ENCODE results near the gene SRSF4.
"Not testable (repeated sequence)": the region's sequence is repeated elsewhere in the genome, so short reads cannot be mapped to it uniquely, and the experiment has no call there.

SRSF4 gene

DNA sequence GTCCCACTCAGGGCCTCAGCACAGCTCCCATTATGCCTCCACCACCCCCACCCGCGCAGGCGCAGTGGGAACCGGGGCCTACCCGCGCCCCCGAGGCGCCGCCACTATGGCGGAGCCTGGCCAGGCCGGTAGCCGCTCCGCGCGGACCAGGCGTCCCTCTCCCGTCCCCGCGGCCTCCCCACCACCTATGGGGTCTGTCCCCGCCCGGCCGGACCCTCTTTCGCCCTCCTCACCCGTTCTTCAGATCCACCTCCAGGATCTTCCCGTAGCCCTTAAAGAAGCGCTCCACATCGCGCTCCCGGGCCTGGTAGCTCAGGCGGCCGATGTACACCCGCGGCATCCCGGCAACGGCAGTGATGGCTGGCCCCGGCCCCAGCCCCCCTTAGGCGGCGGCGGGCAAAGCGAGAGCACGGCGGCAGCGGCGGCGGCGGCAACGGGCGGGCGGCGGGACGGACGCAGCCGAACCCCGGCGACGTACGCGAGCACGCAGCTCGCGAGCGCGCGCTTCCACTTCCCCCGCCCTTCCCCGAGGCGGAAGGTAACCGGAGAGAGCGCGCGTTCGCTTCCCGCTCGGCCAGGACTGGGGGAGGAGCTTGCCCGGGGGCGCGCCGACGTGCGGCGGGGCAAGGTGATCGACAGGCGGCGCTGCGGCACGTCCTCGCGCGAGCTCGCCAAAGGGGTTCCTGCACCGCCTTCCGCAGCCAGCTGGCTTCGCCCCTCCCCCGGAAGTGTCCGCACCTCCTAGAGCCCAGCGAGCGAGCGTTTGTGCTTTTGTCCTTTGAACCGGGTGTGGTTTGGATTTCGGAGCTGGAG lies at the start of gene SRSF4:
Gene SRSF4, minus strand, starts transcription at position 488 of the 813 bp plus-strand sequence. Its CDS starts 148 bp downstream, at position 340.
- DNase-seq (ENCODE audit: low read depth), result peak; percentile 100

DNA sequence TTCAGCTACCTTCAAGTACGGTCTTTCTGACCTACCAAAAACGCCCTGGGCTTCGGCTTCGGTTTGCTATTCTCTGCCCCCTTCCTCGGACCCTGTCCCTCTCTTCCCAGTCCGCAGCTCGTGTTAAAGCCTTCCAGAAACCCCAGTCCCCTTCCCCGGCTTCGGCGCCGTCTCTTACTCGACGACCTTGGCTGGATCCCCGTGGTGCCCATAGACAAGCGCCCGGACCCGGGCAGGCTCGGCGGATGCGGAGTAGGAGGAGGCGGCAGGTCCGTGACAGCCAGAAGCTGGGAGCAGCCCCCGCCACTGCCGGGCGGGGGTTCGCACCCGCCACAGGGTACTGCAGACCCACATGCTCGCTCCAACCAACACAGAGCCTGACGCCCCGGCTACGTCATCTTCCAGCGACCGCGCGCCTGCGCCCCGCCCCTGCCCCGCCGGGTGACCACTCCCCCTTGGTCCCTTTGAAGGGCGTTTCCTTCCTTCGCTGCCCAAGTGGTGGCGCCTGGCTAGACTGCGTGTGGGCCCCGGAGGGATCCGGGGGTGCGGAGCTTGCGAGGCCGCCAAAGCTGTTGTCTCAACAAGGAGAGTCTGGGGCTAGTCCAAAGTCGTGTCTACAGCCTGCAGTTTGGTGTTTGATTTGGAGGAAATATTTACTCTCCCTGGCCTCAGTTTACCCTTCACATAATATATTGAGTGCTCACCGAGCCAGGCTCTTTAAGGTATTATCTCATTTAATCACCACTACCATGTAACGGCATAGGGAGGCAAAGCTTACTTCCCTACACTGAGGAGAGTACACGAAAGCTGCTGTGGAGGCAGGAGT lies 49.1 kb upstream of the SRSF4 start, which contains the start of gene MECR:
Gene MECR, minus strand, starts transcription at position 382 of the 826 bp plus-strand sequence. Its CDS starts 28 bp downstream, at position 354.
- peak; percentile 96 for DNase-seq (ENCODE audit: low read depth)

DNA sequence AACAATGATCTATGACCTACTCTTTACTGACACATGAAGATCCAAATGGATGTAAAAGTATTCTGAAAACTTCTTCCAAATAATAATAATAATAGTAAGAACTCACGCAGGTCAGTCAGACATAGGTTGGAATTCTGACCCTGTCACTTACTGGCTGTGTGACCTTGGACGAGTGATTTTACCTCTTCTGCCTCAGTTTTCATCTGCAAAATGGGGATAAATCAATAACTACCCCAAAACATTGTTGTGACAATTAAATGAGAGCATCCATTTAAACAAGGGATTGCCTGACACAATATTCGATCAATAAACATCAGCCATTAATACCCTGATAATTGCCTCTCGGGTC lies 48.5 kb upstream of the SRSF4 start:
- DNase-seq (ENCODE audit: low read depth), result no peak

DNA sequence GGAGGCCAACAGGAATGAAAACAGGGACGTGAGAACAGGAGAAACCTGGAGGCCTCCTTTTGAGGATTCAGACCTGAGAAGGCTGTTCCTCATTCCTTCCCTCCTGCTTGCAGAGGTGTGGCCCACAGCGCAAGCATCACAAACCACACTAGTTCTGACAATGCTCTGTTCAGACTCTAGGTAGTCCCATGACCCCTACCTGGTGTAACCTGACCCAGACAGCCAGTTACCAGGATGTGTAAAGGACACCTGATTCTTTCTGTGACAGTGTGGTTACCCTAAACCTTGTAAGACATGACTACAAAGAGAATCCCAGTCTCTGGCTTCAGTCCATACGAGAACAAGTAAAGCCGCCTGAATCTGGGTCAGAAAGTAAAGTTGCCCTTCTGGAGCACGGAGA lies 45.8 kb upstream of the SRSF4 start:
- no peak for DNase-seq (ENCODE audit: low read depth)

DNA sequence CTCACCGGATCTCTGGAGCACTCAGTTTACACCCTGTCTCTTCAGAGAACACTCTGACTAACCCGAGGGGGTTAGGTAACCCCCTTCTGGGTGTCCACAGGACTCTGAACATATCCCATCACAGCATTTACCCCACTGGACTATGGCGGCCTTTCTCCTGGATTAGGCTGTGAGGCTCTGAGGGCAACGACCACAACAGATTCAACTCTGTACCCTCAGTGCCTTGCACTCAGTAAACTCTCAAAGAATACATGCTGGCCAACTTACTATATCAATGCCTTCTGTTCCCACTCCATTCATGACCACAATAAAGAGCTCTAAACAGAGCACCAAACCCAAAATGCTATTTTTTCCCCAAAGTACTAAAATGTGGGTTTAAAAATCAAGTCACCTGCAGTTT lies 43.7 kb upstream of the SRSF4 start:
- no peak for DNase-seq (ENCODE audit: low read depth)

DNA sequence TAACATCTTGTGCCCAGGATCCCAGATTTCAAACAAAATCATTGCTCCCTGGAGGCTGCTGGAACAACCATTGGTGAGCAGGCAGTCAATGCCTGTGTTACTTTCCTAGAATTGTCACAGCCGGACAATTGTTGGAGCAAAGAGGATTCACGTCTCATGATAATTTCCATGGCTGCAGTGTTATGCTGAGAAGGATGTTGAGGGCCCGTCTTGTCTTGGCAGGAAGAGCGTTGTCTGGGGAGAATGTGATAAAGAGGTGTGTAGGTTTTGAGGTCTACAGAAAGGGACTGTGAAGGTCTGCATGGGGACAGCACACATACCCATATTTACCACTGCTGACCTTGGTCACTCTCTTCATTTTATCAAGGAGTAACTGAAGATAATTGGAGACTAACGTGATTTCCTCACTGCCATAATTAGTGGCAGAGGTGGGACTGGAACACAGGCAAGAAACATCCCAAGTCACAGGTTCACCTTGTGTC lies 42.7 kb upstream of the SRSF4 start:
- DNase-seq (ENCODE audit: low read depth), result no peak

DNA sequence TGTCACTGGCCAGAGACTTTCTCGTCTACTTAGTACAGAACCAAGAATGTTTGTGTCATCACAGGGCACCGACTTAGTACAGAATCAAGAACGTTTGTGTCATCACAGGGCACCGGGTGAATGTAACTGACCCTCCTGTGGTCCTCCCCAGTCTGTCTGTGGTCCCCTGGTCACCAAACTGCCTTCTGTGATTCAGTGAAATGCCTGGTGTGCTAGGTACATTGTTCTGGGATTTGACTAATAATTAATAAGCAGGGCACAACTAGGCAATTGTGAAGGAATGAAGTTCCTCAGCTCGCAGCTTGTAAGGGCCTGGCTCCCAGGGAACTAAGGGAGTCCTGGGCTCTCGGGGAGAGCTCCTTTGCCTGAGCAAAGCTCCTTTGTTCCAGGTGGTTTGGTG lies 41.8 kb upstream of the SRSF4 start:
- no peak for DNase-seq (ENCODE audit: low read depth)

DNA sequence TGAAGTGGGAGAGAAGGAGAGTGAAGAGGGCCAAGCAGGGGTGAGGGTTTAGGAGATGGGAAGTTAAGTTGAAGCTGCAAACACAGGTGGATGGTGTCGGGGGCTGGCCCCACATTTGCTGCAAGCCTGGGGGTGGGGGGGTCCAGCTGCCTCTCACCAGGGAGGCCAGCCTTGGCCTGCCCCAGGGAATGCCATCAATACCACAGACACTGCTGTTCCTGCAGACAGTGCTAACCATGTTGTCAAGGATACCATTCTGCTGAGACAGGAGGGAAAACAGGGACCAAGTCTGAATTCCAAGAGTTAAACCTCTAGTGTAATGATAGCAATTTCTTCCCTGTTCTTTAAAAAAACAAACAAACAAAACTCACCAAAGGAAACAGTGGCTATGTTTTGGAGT lies 41.0 kb upstream of the SRSF4 start:
- no peak for DNase-seq (ENCODE audit: low read depth)

DNA sequence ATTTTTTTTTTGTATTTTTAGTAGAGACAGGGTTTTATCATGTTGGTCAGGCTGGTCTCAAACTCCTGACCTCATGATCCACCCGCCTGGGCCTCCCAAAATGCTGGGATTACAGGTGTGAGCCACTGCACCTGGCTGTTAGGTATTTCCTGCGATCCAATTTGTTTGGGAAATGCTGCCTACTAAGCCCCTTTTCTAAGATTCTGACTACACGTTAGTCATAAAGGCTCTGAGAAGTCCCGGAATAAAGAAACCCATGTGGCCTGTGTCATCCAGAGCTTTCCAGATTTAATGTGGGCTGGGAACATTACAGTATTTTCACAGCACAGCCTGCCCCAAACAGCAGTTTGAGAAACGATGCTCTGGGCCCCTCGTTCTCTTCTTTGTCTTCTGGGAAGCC lies 40.6 kb upstream of the SRSF4 start:
- DNase-seq (ENCODE audit: low read depth), result not testable (repeated sequence)

DNA sequence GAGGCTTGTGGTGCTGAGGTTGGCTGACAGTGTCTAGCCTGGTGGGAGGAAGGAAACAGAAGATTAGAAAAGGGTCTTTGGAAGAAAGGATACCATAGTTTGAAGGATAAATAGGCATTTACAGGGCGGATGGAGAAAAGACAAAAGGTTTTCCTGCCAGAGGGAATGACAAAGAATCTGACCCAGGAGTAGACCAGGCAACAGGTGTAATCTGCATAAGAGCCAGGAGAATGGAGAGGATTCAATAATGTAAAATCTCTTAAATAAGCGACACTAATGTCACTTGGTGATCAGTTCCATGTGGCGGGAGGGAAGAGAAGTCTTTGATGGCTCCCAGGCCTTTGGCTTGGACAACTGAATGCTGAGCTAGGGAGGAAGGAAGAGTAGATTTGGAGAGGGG lies 39.6 kb upstream of the SRSF4 start:
- DNase-seq (ENCODE audit: low read depth), result no peak

DNA sequence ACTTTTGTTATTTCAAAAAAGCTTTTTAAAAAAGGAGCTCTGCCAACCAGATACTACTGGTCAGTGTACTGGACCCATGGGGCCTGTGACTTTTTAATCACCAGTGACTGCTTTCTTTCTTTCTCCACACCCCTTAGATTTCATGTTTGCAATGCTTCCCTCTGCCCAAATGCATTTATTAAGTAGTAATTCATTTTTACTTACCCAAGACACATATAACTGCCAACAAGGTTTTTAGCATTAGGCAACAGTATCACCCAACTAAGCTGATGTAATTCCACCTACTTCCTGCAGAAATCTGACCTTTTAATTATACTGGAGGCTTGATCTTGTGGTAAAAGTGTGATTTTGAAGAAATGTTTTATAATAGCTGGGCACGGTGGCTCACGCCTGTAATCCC lies 36.5 kb upstream of the SRSF4 start:
- DNase-seq (ENCODE audit: low read depth), result no peak

DNA sequence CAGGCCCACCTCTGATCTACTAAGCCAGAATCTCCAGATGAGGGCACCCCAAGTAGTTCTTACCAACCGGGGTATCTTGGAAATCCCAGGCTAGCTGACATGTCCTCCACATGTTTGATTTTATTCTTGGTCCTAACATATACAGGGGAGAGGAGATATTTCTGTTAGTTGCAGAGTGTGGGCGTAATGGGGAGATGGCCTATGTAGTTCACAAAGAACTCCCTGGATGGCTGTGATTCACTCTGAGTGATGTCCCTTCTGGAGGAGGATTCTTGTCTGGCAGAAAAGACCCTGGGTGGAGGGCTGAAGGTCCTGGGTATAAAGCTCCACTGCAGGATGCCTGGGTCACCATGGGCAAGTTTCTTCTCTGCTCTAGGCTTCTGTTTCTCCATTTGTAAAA lies 35.9 kb upstream of the SRSF4 start:
- DNase-seq (ENCODE audit: low read depth), result no peak

DNA sequence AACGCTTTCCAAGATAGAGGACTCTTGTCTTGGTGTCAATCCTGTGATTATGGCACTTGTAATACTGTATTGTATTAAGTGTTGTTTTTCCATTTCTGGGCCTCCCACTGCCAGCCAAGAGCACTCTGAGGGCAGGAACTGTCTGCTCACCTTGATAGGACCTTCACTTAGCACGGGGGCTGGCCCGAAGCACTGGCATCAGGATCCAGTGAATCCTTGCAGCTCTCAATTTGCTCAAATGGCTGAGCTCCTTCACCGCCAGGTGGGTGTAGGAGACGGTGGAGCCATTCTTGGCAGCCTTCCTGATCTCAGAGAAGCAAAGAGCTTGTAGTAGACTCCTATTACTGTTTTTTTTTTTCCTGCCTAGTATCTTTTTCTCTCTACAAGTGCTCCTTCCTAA lies 31.4 kb upstream of the SRSF4 start:
- no peak for DNase-seq (ENCODE audit: low read depth)

DNA sequence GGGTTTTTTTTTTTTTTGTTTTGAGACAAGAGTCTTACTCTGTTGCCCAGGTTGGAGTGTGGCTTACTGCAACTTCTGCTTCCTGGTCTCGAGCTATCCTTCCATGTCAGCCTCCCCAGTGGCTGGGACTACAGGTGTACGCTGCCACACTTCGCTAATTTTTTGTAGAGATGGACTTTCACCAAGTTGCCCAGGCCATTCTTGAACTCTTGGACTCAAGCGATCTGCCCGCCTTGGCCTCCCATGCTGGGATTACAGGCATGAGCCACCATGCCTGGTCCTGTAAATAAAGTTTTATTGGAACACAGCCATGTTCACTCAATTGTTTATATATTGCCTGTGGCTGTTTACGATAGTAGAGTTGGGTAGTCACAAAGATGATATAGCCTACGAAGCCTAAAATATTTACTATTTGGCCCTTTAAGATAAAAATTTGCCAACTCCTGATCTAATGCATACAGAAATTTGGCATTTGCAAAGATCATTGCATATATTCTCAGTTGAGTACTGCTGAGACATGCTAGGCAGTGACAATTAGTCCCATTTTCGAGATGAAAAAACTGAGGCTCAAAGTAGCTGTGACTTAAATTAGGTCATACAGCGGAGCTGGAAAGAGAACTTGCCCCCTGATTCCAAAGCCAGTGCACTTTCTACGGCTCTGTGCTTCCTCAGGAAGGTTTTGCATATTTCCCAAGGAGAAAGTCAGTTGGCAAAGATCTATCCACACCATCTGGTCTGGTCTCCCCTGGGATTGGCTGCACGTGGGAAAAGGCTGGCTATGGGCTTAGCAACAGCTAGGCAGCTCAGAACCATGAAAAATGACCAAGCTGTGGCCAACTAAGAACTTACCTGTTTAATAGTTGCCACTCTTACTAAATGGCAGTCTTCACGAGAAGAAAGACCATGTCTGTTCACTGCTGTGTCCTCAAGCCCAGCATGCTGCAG lies 29.7 kb upstream of the SRSF4 start:
- no peak for DNase-seq (ENCODE audit: low read depth)

DNA sequence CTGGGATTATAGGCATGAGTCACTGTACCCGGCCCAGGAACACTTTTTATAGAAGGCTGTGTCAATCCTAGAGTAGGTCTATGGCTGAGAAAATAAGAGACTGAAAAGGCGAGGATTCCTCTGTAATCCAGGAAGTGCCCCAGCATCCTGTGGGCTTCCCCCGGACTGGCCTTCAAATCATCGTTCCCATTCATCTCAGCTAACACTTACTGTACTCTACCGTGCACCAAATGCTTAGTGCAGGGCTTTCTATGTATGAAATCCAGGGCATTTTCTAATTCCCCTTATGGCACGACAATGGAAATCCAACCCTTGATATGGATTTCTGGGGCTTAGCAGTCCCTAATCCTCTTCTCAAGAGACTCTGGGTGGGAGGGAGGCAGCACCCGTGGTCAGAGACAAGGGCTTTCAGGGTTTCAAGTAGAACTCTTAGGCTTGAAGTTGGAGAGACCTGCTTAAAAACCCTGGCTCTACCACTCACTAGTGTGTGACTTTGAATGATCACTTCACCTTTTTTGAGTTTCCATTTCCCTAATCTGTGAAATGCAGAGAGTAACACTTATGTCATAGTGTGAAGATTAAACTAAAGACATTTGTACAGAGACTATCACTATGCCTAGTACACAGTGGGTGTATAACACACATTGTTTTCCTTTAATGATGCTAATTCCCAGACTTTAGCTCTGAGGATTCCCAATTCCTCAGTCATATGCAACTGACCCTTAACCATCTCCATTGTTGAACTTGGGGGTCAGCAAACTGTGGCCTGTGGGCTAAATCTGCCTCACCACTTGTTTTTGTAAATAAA lies 28.8 kb upstream of the SRSF4 start:
- DNase-seq (ENCODE audit: low read depth), result no peak

DNA sequence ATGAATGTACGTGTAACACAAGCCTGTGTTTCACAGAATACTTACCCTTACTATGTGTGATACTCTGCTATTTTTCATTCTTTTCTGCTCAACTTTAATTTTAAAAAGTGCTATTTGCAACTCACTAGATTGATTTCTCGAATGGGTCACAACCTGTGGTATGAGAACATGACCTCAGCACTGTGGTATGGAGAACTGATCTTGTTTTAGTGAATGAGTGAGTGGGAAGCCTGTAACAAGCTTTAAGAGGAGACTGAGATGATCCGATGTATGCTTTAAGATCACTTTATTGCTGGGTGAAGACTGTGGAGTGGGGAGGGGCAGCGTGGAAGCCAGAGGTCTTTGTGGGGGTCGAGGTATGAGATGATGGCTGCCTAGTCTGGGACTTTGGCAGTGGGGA lies 27.5 kb upstream of the SRSF4 start:
- DNase-seq (ENCODE audit: low read depth), result no peak

DNA sequence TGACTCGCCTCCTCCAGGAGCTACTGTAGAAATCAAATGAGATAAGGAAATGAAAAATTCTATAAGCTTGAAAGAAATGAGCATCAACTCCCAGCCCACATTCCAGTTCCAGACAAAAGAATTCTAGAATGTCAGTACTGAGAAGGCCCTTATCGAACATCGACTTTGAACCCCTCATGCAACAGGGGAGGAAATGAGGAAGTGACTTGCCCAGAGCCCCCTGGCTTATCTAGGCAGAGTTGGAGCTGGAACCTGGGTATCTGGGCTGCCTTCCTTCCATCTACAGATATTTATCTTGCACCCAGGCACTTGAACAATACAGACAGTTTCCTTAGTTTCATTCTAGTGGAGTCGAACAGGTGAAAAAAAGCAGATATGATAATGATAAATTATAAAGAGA lies 26.7 kb upstream of the SRSF4 start:
- no peak for DNase-seq (ENCODE audit: low read depth)

DNA sequence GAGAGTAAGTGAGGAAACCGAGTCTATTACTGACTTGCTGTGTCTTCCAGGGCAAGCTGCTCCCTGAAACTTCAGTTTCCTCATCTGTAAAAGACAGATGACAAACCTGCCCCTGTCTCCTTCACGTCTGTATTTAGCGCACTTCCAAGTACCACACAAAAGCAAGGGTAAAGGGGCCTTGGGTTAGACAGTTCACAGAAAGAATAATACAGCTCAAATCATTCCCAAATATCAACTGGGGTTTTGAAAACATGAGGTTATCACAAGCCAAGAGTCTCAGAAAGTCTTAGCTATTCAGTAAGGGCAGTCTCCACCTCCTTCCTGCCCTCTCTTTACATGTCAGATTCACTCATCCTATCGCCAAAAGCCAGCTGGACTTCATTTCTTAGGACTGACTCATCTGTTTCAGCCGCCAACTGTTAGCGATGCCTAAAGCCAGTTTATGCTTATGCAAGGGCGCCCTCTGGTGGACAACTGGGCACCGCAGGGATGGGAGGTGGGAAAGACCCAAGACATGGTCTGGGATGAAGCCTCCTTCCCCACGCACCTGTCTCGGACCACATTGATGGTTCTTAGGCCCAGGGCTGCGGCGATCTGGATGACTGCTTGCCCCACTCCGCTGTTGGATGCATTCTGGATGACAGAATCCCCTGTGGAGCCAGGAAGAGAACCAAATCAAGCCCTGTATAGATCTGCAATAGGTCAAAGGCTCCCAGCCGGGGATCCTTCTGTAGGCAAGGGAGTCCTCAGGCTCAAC lies 21.1 kb upstream of the SRSF4 start:
- peak; percentile 84 for DNase-seq (ENCODE audit: low read depth)

DNA sequence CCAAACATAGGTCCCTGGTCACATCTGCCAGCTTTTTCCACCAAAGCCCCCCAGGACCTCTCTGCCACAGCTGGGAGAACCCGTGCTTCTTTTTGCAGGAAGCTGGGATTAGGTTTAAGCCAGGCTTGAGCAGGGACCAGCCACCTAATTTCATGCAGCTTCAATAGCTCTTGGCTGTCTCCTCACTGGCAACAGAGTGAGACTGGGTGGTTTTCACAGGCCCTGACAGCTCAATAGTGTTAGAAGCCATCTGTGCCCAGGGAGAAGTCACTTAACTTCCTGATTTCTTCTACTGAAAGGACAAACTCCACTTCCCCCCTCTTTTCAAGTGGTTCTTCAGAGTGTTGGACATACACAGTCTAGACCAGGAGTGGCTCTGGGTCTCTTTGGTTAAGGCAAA lies 20.4 kb upstream of the SRSF4 start:
- no peak for DNase-seq (ENCODE audit: low read depth)

DNA sequence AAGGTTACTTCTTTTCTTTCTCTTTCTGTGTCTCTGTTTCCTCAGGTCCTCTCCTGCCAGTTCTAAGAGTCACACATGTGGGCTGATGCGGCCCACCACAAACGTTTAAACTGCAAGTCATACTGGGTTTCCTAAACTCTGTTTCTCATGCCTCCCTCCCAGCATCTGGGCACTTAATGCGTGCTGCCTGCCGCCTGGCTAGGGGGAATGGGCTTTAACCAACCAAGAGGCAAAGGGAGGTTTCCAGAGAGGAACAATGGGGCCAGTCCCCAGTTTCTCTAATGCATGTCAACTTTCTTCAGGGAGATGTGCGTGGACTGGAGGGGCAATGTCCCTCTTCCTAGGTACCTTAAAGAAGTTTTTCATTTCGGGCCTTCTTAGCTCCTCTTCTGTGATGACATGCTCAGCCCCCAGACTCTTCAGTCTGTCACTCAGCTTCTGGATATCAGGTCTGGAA lies 19.9 kb upstream of the SRSF4 start:
- DNase-seq (ENCODE audit: low read depth), result no peak

Data from activated T-cell treated with anti-CD3 and anti-CD28 coated beads for 48 hours (primary cell).